Activated effector memory CD4-positive, alpha-beta T cell treated with Interleukin-2 at 50 U/mL for 16 hours (primary cell): ENCODE data around the gene GNPTAB.
"Not testable (repeated sequence)": the region's sequence is repeated elsewhere in the genome, so short reads cannot be mapped to it uniquely, and the experiment has no call there.

Experiments used
- DNase-seq: peaks from one replicate; pipeline ENCODE4 v3.0.0-alpha.2; 2020

GNPTAB gene

GRCh38 chr12:101850199-101850598, 19.4 kb upstream of the GNPTAB start:
- DNase-seq: no peak

DNA sequence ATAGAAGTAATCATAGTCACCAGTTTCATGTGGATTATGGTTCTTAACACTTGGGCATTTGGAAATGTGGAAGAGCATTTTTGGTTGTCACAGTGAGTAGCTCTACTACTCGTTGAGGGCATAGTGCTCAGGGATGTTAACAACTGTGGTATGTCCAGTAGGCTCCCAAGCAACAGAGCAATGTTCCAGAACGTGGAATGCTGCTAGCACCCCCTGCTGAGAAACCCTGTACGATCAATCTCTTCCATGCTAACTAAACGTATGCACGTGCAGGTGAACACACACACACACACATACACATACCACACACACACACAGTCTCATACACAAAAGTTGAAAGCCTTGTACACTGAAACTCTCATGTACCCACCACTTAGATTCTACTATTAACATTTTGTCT, 16.6 kb upstream of the GNPTAB start:
- no peak for DNase-seq

GRCh38 chr12:101845137-101845711, 14.5 kb upstream of the GNPTAB start:
- DNase-seq: no peak

- no peak for DNase-seq
These were observed 10.3 kb upstream of the GNPTAB start for GRCh38 chr12:101841069-101841468.

DNA sequence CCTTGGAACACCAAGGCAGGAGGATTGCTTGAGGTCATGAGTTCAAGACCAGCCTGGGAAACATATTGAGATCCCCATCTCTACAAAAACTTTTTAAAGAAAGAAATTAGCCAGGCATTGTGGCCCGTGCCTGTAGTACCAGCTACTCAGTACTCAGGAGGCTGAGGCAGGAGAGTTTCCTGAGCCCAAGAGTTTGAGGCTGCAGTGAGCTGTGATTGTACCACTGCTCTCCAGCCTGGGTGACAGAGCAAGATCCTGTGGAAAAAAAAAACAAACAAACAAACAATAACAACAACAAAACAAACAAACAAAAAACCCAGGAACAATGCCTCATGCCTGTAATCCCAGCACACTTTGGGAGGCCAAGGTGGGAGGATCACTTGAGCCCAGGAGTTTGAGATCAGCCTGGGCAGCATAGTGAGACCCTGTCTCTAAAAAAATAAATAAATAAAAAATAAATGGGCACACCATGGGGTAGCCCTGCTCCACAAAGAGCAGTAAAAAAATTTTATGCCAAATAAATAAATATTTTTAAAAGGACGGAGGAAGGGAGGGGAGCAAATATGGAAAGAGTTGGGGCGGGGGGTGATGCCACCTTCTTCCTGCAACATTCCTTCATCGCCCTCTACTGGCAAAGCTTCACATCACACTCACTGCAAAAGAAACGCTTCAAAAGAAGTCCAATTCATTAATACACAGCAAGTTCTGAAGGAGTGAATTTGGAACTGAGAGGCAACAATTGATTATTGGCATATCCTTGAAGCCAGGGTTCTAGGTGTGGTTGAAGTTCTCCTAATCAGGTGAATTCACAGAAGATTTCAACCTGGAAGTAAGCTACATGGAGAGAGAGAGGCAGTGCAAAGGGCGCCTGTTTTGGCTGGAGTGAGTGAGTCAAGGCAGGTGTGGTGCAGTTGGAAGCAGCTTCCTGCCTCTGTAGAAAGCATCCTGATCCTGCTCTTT, 8.8 kb upstream of the GNPTAB start:
- peak; percentile 37 for DNase-seq

DNA sequence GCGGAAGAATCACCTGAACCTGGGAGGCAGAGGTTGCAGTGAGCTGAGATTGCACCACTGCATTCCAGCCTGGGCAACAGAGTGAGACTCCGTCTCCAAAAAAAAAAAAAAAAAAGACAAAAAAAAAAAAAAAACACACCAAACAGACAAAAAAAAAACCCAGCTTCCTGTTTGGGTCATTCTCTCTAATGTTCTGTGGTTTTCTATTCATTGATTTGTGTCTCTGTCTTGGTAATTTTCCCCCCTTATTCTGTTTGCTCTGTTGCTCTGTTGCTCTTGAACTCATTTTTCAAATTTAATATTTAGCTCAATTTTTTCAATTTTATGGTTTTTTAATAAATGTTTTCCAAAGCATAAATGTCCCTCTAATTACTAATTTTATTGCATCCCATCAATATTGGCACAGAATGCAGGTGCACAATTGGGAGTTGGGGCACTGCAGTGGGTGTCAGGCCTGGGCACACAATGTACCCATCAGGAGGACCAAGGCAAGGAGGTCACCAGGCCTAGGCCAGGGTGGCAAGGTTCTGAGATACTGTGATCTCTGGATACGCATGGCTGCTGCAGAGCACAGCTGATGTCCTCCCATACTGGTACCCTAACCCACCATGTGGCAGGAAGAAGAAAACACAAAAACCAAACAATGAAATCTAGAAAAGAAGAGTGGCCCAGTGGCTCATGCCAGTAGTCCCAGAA, 8.0 kb upstream of the GNPTAB start:
- no peak for DNase-seq

DNA sequence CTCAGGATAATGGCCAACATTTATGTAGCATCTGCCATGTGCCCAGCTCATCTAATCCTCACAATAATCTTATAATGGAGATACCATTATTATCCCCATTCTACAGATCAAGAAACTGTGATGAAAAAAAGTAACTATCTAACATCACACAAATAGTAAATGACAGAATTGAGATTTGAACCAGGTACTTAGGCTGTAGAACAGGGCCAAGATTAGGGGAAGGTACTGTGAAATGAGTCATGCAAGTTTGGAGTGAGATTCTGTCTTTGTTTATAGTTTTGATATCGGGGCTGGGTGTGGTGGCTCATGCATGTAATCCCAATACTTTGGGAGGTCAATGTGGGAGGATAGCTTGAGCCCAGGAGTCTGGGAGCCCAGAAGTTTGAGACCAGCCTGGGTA, 1.3 kb upstream of the GNPTAB start:
- DNase-seq: no peak

DNA sequence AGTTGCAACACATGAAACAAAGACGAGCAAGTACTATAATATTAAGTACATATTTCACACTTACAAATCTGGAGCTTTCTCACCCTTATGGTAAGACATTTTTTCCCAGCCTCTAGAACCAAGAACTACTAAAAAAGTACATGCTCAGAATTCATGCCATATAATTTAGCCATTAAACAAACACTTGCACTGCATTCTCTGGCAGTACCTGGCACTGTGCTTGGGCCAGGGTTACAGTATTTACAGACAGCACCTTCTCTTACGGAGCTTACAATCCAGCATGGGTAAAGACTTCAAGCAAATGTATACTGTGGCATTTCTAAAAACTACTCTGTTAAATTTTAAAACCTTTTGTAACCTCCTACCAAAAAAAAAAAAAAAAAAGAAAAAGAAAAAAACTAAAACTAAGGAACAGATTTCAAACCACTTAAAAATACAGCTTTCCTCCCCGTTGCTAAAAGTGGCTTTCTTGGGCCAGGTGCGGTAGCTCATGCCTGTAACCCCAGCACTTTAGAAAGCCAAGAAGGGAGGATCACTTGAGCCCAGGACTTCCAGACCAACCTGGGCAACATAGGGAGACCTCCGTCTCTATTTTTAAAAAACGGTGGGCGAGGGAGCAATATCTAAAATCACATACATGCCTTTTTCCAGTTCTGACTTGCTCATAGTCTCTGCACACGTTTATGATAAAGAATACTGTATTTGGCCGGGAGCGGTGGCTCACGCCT, 956 bp downstream of the GNPTAB start:
- no peak for DNase-seq

GRCh38 chr12:101828463-101829196, 2.1 kb downstream of the GNPTAB start:
- no peak for DNase-seq

DNA sequence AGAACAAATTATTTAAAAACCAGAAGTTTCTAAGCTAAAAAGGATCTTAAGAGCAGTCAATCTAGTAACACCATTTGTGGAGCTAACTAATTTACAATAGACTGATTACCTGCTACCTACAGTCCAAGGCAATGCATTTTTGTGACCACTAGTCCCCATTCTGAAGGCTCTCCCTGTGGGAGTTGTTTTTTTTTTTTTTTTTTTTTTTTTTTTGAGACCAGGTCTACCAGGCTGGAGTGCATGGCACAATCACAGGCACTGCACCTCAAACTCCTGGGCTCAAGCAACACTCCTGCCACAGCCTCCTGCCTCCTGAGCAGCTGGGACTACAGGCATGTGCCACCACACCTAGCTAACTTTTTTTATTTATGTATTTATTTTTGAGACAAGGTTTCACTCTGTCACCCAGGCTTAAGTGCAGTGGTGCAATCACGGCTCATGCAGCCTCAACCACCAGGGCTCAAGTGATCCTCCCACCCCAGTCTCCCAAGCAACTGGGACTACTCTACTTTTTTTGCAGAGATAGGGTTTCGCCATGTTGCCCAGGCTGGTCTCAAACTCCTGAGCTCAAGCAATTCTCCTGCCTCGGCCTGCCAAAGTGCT, 3.9 kb downstream of the GNPTAB start:
- DNase-seq: no peak

DNA sequence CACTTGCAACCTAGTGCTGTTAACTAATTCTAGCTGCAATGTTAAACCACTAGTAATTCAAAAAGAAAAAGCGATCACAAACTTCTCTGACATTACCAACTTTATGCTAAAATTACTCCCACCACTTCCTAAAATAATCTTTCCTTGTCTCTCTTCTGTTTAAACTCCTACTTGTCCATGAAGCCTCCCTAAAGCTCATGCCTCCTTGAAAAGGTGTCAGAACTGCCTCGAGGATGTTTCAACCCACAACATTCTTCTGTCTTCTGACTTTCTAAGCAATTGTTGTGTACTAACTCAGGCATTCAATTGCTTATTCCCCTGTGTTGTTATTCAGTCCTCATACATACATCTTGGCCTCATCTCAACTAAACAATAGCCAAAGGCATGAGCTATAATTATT, 5.9 kb downstream of the GNPTAB start:
- no peak for DNase-seq

GRCh38 chr12:101823891-101824290, 6.9 kb downstream of the GNPTAB start:
- peak; percentile 47 for DNase-seq

DNA sequence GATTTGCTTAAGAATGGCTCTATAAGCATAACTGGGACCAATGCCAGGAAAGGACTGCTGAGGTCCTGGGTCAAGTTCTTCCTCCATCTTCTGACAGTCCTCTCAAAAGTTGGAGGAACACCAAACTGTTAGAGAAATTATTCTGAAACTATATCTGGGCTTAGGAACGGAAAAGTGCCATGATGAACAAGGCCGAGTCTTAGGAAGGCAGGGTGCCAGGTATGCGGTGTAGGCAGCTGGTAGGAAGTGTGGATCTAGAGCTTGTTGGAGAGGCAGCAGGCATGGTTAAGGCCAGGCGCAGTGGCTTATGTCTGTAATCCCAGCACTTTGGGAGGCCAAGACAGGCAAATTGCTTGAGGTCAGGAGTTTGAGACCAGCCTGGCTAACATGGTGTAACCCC, 7.7 kb downstream of the GNPTAB start:
- no peak for DNase-seq

DNA sequence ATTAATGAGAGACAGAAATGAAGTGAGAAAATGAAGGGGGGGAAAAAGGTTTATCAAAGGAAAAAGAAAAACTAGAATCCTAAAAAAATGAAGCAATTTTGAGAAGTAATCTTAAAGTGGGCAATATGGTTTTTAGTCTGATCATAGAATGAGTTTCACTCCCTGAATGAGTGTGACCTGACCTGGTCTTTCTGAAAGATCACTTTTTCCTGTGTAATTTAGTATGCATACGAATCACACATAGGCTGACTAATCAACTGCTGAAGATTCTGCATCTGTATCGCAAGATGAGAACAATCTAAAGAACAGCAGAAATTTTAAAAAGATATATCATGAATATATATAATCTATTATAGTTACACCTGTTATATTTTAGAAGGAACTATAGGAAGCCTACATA, 11.3 kb downstream of the GNPTAB start:
- no peak for DNase-seq

- not testable (repeated sequence) for DNase-seq
These were observed 12.1 kb downstream of the GNPTAB start for GRCh38 chr12:101818689-101819088.

DNA sequence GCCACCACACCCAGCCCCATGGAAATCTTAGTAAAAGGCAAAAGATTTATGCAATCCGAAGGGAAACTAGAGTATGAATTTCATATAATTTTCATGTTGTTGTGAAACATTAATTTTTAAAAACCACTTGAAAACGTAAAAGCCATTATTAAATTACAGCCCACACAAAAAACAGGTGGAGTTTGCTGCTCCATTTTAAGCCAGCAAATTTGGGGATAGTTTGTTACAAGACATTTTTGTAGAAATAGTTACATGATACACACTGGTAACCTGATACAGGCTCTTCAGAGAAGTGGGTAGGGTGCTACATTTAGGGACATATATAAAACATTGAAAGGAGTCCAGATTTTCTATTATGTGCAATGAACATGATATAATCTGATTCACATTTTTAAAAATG, 17.6 kb downstream of the GNPTAB start:
- no peak for DNase-seq

DNA sequence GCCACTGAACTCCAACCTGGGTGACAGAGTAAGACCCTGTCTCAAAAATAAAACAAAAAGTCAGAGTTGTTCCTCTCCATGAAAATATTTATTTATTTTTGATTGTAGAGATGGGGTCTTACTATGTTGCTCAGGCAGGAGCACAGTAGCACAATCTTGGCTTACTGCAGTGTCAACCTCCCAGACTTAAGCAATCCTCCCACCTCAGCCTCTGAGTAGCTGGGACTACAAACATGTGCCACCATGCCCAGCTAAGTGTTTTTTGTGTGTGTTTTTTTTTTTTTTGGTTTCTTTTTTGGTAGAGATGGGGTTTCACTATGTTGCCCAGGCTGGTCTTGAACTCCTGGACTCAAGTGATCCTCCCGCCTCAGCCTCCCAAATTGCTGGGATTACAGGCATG, 18.0 kb downstream of the GNPTAB start:
- DNase-seq: not testable (repeated sequence)

GRCh38 chr12:101811342-101811741, 19.4 kb downstream of the GNPTAB start:
- DNase-seq: not testable (repeated sequence)

DNA sequence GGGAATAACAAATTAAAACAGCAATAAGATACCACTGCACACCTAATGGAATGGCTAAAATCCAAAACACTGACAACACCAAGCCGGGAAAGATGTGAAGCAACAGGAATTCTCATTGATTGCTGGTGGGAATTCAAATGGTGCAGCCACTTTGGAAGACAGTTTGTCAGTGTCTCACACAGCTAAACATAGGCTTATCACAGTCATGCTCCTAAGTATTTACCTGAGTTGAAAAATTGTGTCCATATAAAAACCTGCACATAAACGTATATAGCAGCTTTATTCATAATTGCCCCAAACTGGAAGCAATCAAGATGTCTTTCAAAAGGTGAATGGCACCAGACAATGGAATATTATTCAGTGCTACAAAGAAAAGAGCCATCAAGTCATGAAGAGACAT, 21.6 kb downstream of the GNPTAB start:
- DNase-seq: no peak

GRCh38 chr12:101806265-101806664, 24.5 kb downstream of the GNPTAB start:
- DNase-seq: no peak

DNA sequence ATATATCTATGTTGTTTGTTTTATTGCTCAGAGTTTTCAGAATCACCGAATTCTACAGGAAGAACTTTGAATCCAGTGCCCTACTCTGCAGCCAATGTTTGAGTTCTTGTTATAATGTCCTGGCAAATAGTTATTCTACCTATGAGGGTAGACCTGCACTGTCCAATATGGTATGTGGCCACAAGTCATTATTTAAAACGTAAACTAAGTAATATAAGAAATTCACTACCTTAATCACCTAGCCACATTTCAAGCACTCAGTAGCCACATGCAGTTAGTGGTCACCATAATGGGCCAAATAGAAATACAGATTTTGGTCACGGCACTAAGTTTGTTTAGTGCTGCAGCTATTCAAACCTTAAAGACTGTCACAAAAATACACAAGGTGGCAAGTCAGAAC, 26.4 kb downstream of the GNPTAB start:
- no peak for DNase-seq

DNA sequence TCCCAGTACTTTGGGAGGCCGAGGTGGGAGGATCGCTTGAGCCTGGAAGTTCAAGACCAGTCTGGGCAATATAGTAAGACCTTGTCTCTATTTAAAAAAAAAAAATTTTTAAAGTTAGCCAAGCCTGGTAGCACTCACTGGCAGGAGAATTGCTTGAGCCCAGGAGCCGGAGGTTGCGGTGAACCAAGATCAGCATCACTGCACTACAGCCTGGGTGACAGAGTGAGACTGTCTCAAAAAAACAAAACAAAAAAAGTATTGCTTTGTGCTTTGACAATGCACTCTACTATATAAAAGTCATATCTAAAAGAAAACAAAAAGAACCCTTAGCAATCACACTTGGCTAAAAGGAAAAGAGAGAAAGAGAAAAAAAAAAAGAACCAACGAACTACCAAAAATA, 26.8 kb downstream of the GNPTAB start:
- DNase-seq: no peak
